ENCODE measurements around the gene DDX27. TPM values are rescaled to one million over a fixed set of nuclear protein-coding genes. Genes with fewer than 3 reads are reported as not detected.
A peak's percentile ranks its signal among the peaks of the same experiment; 100 is the strongest.

The DDX27 gene
- total and polyA plus RNA-seq, 2 of the 13 experiments (the other 11 are each of a cell fraction or from before 2014, with no cell fraction given), result 42.6 to 72.8 TPM

- TF ChIP-seq POGK (CRISPR knock-in tag; conservative IDR thresholded peaks at IDR 0.05) (peak; percentile 75), ZNF567 (CRISPR knock-in tag; IDR thresholded peaks at IDR 0.05; ENCODE audit: borderline replicate concordance) (no peak), ZNF276 (CRISPR knock-in tag; IDR thresholded peaks at IDR 0.05; ENCODE audit: low read depth) (no peak), ZNF230 (CRISPR knock-in tag; IDR thresholded peaks at IDR 0.05) (no peak), ZBTB46 (CRISPR knock-in tag; IDR thresholded peaks at IDR 0.05; ENCODE audit: borderline replicate concordance) (no peak), CBFB (CRISPR knock-in tag; IDR thresholded peaks at IDR 0.05) (no peak), ZNF317 (CRISPR knock-in tag; IDR thresholded peaks at IDR 0.05) (no peak), ZNF572 (CRISPR knock-in tag; IDR thresholded peaks at IDR 0.05) (no peak), ZNF563 (CRISPR knock-in tag; IDR thresholded peaks at IDR 0.05) (no peak), IKZF5 (CRISPR knock-in tag; IDR thresholded peaks at IDR 0.05) (no peak), ZNF383 (CRISPR knock-in tag; IDR thresholded peaks at IDR 0.05; ENCODE audit: borderline replicate concordance) (no peak), ZNF710 (CRISPR knock-in tag; IDR thresholded peaks at IDR 0.05; ENCODE audit: borderline replicate concordance) (no peak), ZNF296 (CRISPR knock-in tag; conservative IDR thresholded peaks at IDR 0.05) (no peak), BORCS8-MEF2B (CRISPR knock-in tag; IDR thresholded peaks at IDR 0.05) (no peak), AFF4 (CRISPR knock-in tag; IDR thresholded peaks at IDR 0.05) (no peak), MAFK (conservative IDR thresholded peaks at IDR 0.05 in 1 of 2, IDR thresholded peaks at IDR 0.05 in 1 of 2; ENCODE audit: low read length in 2 of 2) (no peak)
These were observed 34.0 kb upstream of the DDX27 start (continued) for GRCh38 chr20:49185071-49185761.
